ENCODE data around the gene MGARP. TPM values are rescaled to one million over a fixed set of nuclear protein-coding genes. Genes with fewer than 3 reads are reported as not detected.

Gene MGARP
- total RNA-seq, 1 experiment from 2014 or later: 0.22 TPM

DNA sequence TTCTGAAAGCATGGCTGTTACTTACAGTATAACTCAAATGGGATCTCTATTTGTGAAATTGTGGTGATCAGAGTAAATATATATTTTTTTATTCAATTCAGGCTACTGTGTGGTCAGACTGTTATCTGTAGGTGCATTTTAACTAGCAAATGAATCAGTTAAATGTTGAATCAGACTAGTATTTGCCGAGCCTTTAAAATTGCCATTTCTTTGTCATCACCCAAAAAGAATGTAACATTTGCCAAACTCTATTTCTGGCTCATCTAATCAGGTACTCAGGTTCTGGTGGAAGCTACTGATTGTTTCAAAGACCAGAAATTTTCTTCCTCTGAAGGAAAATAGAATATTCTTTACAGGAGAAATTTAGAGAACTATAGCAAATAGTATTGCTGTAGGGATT lies 19.5 kb upstream of the MGARP start:
- ChIA-PET RAD21 (ENCODE audit: low non-redundant PET in 1 of 2, low total read pairs in 2 of 2, uncharacterized antibody in 2 of 2, unreplicated experiment in 2 of 2) (no interaction called here), CTCF (no interaction called here), POLR2A (no interaction called here)
- no peak overlapping the region for H3K27ac ChIP-seq (ENCODE audit: low read depth, low read length)
- peak overlapping the region; percentile 95 for H3K9ac ChIP-seq (ENCODE audit: low read length)
- intact Hi-C loops (cut with micrococcal nuclease): no loop called here
- H4K20me1 ChIP-seq (ENCODE audit: insufficient read depth): peaks cover 8% of the 10 kb centered on the region; the same call in 1 of the 2 replicates
- H3K27me3 ChIP-seq (ENCODE audit: insufficient read depth, low read length): no peaks in the 10 kb centered on the region
- no peaks in the 10 kb centered on the region for H3K9me3 ChIP-seq (ENCODE audit: control insufficient read depth in 1 of 2, insufficient read depth in 1 of 2, low read depth in 1 of 2, low read length in 2 of 2)
- BruUV-seq (replicated peaks): no TSS peak
- H3K36me3 ChIP-seq (ENCODE audit: control insufficient read depth in 1 of 2, insufficient read depth in 2 of 2, low read length in 2 of 2): peaks cover 0 to under 1% of the 10 kb centered on the region in 2 experiments; a peak in 1 of 4 replicates
- no peaks in the 10 kb centered on the region for H3K9me2 ChIP-seq (ENCODE audit: insufficient read depth)
- peaks cover 22 to 40% of the 10 kb centered on the region in 2 experiments for H3K4me1 ChIP-seq (ENCODE audit: control insufficient read depth in 1 of 2, insufficient read depth in 2 of 2, low read length in 2 of 2)
- DNase-seq (ENCODE audit: low read depth, low spot score) (no peak), ATAC-seq (no peak)
- no peak for TF ChIP-seq EGR1 (IDR thresholded peaks at IDR 0.05; ENCODE audit: low read depth)
- no peak for TF ChIP-seq FOSL1 (IDR thresholded peaks at IDR 0.05; ENCODE audit: low read depth)
- no peak for TF ChIP-seq JUND (IDR thresholded peaks at IDR 0.05)
- TF ChIP-seq POLR2AphosphoS5 (IDR thresholded peaks at IDR 0.05; ENCODE audit: low read depth, low read length): no peak
- no peak for TF ChIP-seq TCF7L2 (IDR thresholded peaks at IDR 0.05; ENCODE audit: borderline replicate concordance, extremely low read depth, insufficient read depth, insufficient read length)
- no peak for TF ChIP-seq EZH2 (IDR thresholded peaks at IDR 0.05)
- TF ChIP-seq SP1 (IDR thresholded peaks at IDR 0.05; ENCODE audit: low read depth): no peak
- no peak for TF ChIP-seq ELF1 (IDR thresholded peaks at IDR 0.05; ENCODE audit: borderline replicate concordance, low read depth)
- TF ChIP-seq ZNF274 (IDR thresholded peaks at IDR 0.05; ENCODE audit: low read depth, low read length): no peak
- TF ChIP-seq YY1 (IDR thresholded peaks at IDR 0.05; ENCODE audit: extremely low read depth, insufficient replicate concordance, low read depth, low read length): no peak
- peaks cover 60% of the 10 kb centered on the region for H3K79me2 ChIP-seq (ENCODE audit: insufficient read depth, low read length)
- H2AFZ ChIP-seq (ENCODE audit: low read depth, low read length, poor library complexity, severe bottlenecking): no peak overlapping the region
- H3K4me2 ChIP-seq (ENCODE audit: low read length): peak overlapping the region; percentile 78
- H3K4me3 ChIP-seq (replicated peaks in 1 of 2; ENCODE audit: low read depth in 1 of 2, low read length in 2 of 2): peak overlapping the region in 1 of 2 experiments; percentile 70; a peak in 1 of 4 replicates

DNA sequence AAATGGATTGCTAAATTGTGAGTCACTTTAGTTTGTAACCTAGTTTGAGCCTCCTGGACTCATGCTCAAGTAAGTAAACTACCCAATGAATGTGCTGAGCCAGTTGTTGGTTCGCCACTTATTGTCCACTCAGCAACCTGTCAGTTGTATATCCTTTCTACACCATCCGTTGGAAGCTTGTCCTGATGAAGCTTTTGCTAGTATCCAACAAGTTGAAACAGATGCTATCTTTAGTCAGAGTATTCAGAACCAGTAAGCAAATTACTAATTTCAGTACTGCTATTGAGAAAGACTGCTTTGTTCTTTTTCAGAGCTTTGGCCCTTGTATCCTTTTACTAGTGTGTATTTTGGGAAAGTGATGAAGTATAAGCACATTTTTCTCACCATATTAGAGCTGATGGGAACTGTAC lies 17.0 kb upstream of the MGARP start:
- intact Hi-C loops (cut with micrococcal nuclease): no loop called here
- H3K4me2 ChIP-seq (ENCODE audit: low read length): no peak overlapping the region
- ATAC-seq: no peak
- no peak overlapping the region for H3K9ac ChIP-seq (ENCODE audit: low read length)
- ChIA-PET RAD21 (ENCODE audit: low non-redundant PET in 1 of 2, low total read pairs in 2 of 2, uncharacterized antibody in 2 of 2, unreplicated experiment in 2 of 2) (no interaction called here), POLR2A (interaction anchor here (0.6 kb wide), 1 partner anchor 29 kb away, joined by 3 read pairs; no protein-coding TSS in a partner anchor), CTCF (interaction anchor here (1.7 kb wide), 1 partner anchor 266 kb away, joined by 13 read pairs; no protein-coding TSS in a partner anchor)
- H3K9me3 ChIP-seq (ENCODE audit: control insufficient read depth in 1 of 2, insufficient read depth in 1 of 2, low read depth in 1 of 2, low read length in 2 of 2): no peaks in the 10 kb centered on the region
- no TSS peak for BruUV-seq (replicated peaks)
- no peak overlapping the region for H3K4me3 ChIP-seq (replicated peaks in 1 of 2; ENCODE audit: low read depth in 1 of 2, low read length in 2 of 2)
- H3K36me3 ChIP-seq (ENCODE audit: control insufficient read depth in 1 of 2, insufficient read depth in 2 of 2, low read length in 2 of 2): peaks cover 9 to 16% of the 10 kb centered on the region in 2 experiments; a peak in 3 of 4 replicates
- no peaks in the 10 kb centered on the region for H3K27me3 ChIP-seq (ENCODE audit: insufficient read depth, low read length)
- peaks cover 13 to 31% of the 10 kb centered on the region in 2 experiments for H3K4me1 ChIP-seq (ENCODE audit: control insufficient read depth in 1 of 2, insufficient read depth in 2 of 2, low read length in 2 of 2)
- peaks cover 48% of the 10 kb centered on the region for H3K79me2 ChIP-seq (ENCODE audit: insufficient read depth, low read length)
- TF ChIP-seq RAD21 (IDR thresholded peaks at IDR 0.05; ENCODE audit: low read depth) (no peak), POLR2A (IDR thresholded peaks at IDR 0.05; ENCODE audit: borderline replicate concordance, extremely low read depth, insufficient read depth, insufficient read length) (no peak), ZNF274 (IDR thresholded peaks at IDR 0.05; ENCODE audit: low read depth, low read length) (no peak), YY1 (IDR thresholded peaks at IDR 0.05; ENCODE audit: extremely low read depth, insufficient replicate concordance, low read depth, low read length) (no peak), EGR1 (IDR thresholded peaks at IDR 0.05; ENCODE audit: low read depth) (no peak), CBX3 (IDR thresholded peaks at IDR 0.05; ENCODE audit: low read depth) (no peak), TCF7L2 (IDR thresholded peaks at IDR 0.05; ENCODE audit: borderline replicate concordance, extremely low read depth, insufficient read depth, insufficient read length) (no peak), CEBPB (IDR thresholded peaks at IDR 0.05; ENCODE audit: low read depth) (no peak), SIN3A (IDR thresholded peaks at IDR 0.05; ENCODE audit: low read depth) (no peak), ELF1 (IDR thresholded peaks at IDR 0.05; ENCODE audit: borderline replicate concordance, low read depth) (no peak), SP1 (IDR thresholded peaks at IDR 0.05; ENCODE audit: low read depth) (no peak), JUND (IDR thresholded peaks at IDR 0.05) (no peak)
- TF ChIP-seq, protein P1, sequence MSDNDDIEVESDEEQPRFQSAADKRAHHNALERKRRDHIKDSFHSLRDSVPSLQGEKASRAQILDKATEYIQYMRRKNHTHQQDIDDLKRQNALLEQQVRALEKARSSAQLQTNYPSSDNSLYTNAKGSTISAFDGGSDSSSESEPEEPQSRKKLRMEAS (IDR thresholded peaks at IDR 0.05): no peak
- TF ChIP-seq, protein P2, sequence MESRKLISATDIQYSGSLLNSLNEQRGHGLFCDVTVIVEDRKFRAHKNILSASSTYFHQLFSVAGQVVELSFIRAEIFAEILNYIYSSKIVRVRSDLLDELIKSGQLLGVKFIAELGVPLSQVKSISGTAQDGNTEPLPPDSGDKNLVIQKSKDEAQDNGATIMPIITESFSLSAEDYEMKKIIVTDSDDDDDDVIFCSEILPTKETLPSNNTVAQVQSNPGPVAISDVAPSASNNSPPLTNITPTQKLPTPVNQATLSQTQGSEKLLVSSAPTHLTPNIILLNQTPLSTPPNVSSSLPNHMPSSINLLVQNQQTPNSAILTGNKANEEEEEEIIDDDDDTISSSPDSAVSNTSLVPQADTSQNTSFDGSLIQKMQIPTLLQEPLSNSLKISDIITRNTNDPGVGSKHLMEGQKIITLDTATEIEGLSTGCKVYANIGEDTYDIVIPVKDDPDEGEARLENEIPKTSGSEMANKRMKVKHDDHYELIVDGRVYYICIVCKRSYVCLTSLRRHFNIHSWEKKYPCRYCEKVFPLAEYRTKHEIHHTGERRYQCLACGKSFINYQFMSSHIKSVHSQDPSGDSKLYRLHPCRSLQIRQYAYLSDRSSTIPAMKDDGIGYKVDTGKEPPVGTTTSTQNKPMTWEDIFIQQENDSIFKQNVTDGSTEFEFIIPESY (IDR thresholded peaks at IDR 0.05; ENCODE audit: extremely low read depth, insufficient replicate concordance, low read length): no peak
- no peak for DNase-seq (ENCODE audit: low read depth, low spot score)
- H4K20me1 ChIP-seq (ENCODE audit: insufficient read depth): no peaks in the 10 kb centered on the region
- H2AFZ ChIP-seq (ENCODE audit: low read depth, low read length, poor library complexity, severe bottlenecking): no peak overlapping the region
- no peaks in the 10 kb centered on the region for H3K9me2 ChIP-seq (ENCODE audit: insufficient read depth)
- no peak overlapping the region for H3K27ac ChIP-seq (ENCODE audit: low read depth, low read length)

All from HCT116 (cell line).